MM.1S (cell line): ENCODE data around the gene AUTS2.

Experiments
- EZH2 ChIP-seq: fragments of 300-600 bp; sonication (generic); optimal IDR thresholded peaks from 2 replicates; pipeline ENCODE3; 2017; ENCODE audit warnings: low read depth, mild to moderate bottlenecking, antibody characterized with exemption, low read length, mixed read lengths
- TF ChIP-seq, protein P1 (sequence below): fragments of 300-600 bp; sonication (generic); IDR thresholded peaks from 2 replicates; pipeline ENCODE4 v1.5.1; 2016; ENCODE audit warnings: antibody characterized with exemption, low read length, mixed read lengths

- TF ChIP-seq, protein P1, sequence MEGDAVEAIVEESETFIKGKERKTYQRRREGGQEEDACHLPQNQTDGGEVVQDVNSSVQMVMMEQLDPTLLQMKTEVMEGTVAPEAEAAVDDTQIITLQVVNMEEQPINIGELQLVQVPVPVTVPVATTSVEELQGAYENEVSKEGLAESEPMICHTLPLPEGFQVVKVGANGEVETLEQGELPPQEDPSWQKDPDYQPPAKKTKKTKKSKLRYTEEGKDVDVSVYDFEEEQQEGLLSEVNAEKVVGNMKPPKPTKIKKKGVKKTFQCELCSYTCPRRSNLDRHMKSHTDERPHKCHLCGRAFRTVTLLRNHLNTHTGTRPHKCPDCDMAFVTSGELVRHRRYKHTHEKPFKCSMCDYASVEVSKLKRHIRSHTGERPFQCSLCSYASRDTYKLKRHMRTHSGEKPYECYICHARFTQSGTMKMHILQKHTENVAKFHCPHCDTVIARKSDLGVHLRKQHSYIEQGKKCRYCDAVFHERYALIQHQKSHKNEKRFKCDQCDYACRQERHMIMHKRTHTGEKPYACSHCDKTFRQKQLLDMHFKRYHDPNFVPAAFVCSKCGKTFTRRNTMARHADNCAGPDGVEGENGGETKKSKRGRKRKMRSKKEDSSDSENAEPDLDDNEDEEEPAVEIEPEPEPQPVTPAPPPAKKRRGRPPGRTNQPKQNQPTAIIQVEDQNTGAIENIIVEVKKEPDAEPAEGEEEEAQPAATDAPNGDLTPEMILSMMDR = no peak
- no peak for TF ChIP-seq EZH2
Measured at GRCh38 chr7:69772718-69773436, 174.6 kb downstream of the AUTS2 start.
